MV-4-11 (cell line): ENCODE data around the gene ALG5.
A peak's percentile ranks its signal among the peaks of the same experiment; 100 is the strongest.

Source experiments
- DNase-seq: peaks from one replicate; lab custom pipeline; 2025; lab: John Stamatoyannopoulos, UW

Gene ALG5

DNA sequence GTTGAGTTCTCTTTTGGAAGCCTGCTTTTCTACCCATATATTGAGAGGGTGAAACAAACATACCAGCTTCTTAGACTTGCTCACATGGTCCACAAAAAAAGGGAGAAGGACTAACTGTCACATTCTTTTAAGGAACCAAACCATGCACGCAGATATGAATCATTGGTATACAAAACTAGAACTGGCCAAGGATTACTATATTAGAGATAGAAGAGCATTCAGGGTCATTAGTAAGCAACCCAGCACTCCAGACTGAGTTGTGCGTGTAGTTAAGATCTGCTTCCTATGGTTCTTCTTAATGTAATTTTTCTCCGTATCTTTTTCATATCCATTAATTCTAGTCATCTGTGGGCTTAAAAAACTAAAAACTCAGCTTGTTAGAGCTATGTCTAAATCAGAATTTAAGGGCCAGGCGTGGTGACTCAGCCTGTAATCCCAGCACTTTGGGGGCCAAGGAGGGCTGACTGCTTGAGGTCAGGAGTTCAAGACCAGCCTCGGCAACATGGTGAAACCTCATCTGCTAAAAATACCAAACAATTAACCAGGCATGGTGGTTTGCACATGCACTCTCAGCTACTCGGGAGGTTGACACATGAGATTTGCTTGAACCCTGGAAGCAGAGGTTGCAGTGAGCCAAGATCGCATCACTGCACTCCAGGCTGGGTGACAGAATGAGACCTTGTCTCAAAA, 19.6 kb downstream of the ALG5 start:
- peak; percentile 94 for DNase-seq

DNA sequence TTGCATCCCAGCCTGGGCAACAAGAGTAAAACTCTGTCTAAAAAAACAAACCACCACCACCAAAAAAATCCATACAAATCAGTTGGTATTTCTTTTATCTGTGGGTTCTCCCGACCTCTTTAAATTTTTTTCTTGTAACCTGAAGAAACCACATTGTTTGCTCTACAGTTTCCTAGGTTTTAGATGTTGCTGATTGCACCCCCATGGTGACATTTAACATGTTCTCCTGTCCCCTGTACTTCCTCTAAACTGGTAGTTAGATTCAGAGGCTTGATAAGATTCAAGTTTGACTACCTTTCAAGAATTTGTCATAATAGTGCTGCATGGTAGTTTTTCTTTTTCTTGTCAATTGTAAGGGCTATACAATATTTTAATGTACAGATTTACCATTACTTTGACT, 24.0 kb downstream of the ALG5 start:
- peak; percentile 30 for DNase-seq

DNA sequence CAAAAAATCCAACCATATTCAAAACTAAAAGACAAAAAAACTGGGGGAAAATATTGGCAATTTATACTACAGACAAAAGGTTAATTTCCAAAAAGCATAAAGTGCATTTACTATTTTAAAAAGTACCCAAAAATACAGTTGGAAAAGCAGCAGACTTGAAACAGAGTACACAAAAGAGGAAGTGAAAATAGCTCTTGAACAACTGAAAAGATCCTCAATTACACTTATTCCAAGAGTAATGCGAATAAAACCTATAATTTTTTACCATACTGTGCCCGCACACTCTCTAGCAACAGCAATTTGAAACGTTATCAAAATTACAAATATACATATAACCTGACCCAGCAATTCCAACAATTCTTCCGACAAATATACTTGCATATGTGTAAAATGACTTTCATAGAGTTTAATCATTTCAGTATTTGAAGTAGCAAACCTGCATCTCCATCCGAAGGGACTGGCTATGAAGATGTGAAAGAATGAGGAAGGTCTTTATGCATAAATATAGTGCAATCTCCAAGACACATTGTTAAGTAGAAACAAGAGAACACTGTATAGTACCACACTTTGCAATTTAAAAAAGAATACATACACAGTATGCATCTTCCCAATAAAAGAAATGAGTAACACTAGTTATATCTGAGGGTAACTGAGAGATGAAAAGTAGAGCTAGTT, 25.4 kb downstream of the ALG5 start:
- peak; percentile 72 for DNase-seq

DNA sequence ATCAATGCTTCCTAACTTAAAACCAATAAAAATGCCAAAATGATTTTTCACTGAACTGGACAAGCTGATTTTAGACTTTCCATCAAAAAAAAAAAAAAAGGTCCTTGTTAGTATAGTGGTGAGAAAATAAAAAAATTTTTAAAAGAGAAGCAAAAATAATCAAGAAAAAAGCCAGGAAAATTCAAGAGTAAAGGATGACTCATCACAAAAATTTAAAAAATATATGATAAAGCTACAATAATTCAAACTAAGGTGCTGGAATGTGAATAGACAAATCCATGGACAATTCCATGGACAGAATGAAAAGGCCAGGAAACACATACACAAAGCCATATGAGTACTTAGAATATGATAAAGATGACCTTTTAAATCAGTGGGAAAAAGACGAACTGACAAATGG, 26.1 kb downstream of the ALG5 start:
- DNase-seq, result no peak

DNA sequence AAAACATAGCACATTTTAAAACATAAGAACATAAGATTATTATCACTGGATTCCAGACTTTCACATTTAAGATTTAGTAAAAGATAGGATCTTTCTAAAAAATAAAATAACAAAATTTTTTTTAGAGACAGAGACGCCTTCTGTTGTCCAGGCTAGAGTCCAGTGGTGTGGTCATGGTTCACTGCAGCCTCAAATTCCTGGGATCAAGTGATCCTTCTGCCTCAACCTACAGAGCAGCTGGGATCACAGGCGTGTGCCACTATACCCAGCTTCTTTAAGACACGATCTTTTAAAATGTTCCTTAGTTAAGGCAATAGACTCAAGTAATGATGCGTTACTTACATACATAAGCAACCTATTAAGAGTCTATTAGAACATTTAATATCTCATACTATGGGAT, 32.7 kb downstream of the ALG5 start:
- DNase-seq, result no peak

DNA sequence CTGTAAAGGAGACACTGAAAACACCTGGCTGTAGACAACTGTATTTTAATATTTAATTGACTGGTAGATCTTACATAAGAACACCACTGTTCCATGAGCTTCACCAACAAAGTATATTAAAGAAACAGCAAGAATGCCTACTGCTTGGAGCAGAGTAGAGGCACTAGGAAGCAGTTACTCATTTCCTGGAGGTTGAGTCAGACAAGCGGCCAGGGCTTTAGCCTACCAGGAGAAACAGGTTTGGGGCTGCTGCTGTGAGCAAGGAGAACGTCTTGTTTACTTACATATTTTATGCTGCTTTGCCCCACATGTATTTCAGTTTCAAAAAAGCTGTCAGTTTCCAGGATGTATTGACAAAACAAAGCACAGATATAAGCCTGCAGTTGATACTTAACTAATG, 33.4 kb downstream of the ALG5 start:
- DNase-seq, result no peak

DNA sequence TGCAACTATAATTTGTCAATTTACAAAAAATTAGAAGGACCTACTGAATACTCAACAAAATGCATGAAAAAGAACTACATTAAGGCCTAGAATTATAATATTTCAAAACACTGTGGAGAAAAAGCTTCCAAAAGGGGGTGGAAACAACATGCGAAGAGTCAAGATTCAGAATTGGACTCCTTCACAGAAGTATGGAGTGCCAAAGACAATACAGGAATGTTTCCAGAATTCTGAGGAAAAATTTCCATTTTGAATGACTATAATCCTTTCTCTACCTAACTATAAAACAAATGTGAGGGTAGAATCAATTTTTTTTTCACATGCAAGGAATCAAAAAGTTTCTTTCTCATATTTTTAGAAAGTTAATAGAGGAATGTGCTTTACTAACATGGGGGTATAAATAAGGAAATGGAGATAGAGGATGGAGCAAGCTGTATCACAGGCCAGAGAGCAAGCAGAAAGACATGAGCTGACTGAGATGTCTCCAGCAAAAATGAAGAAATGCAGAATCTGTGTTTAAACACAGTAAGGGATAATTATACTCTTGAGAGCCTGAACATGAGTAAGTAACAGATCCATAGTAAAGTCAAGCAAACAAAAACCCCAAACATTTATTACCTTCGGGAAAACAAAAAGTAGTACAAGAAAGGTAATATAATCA, 39.6 kb downstream of the ALG5 start:
- DNase-seq, result no peak

DNA sequence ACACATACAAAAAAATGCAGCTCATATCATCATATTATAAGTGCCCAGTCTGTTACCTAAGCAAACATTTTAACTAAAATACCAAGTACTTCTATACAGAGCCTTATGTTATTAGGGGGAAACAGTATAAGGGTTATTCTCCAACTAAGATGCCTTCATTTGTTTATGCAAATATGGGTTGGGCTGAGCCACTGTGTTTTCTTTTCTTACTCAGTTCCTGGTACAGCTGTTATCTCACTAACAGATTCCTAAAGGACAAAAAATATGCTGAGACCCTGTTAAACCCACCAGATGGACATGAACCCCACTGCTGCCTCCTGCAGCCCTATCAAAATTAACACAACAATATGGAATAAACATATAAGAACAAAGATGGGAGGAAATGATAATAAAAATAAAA, 44.6 kb downstream of the ALG5 start:
- DNase-seq, result no peak

DNA sequence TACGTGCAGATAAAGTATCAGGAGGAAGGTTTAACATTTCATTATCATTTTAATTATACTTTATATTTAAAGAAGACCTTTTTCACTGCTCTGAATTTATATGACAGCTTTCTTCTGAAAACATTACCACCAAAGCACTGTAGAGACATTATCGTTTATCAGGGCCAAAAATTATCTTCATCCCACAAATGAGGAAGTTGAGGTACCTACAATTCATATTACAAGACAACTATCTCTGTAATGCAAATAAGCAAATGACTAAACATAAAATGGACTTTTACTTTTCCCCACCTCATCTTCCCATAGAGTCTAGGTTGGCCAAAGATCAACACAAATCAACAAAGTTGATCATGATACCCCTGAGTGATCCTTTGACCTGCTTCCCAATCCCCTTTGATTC, 48.2 kb downstream of the ALG5 start:
- no peak for DNase-seq

DNA sequence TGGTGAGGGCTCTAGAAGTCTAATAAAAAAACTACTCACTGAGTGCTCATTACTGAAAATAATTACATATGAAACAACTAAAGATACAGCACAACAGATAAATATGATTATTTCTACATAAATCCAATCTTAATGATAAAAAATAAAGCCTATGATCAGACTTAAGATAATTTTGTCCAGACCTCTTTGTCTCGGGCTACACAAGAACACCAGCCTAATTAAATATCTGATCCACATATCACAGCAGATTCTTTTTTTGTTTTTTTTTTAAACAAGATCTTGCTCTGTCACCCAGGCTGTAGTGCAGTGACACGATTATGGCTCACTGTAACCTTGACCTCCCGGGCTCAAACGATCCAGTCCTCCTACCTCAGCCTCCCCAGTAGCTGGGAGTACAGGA, 48.8 kb downstream of the ALG5 start:
- no peak for DNase-seq

DNA sequence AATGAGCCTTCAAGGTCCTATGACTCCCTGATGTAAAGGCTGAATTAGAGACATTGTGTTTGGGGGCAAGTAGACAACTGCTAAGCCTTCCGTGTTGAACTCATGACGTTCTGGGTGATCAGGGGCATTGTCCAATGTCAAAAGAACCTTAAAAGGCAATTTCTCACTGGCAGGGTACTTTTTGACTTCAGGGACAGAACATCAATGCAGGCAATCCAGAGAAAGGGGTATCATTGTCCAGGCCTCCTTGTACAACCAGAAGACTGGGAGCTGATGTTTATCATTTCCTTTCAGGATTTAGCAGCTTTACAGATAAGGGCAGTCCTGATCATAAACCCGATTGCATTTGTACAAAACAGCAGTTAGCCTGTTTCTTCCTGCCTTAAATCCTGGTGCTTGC, 54.1 kb downstream of the ALG5 start:
- DNase-seq, result no peak

DNA sequence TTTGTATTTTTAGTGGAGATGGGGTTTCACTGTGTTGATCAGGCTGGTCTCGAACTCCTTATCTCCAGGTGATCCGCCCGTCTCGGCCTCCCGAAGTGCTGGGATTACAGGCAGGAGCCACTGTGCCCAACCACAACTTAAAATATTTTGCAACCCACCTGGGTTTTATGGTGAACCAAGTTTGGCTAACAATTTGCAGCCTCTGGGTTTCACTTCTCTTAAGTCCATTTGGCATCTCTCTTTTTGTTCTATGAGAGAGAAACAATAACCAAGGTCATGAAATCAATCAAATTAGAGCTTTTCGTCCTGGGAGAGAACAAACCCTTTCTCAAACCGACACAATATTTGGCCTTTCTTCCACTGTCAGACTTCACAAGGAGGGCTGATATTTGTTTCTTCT, 73.5 kb downstream of the ALG5 start:
- DNase-seq, result peak; percentile 73

DNA sequence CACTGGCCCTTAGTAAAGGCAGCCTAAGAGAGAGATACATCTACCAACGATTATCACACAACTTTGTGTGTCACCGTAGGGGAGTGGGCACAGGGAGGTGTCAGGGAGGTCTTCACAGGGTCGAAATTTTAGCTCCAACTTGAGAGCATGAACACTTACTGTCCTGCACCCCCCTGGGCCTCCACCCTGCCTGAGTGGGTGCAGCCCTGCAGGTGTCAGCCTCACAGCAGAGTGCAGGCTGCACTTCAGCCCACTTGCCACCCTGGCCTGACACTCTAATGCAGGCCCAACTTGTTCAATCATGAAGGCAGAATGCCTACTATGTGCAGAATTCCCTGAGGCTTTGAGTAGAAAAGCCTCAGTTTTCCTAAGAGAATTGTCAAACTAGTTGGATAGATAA, 75.1 kb downstream of the ALG5 start:
- no peak for DNase-seq

DNA sequence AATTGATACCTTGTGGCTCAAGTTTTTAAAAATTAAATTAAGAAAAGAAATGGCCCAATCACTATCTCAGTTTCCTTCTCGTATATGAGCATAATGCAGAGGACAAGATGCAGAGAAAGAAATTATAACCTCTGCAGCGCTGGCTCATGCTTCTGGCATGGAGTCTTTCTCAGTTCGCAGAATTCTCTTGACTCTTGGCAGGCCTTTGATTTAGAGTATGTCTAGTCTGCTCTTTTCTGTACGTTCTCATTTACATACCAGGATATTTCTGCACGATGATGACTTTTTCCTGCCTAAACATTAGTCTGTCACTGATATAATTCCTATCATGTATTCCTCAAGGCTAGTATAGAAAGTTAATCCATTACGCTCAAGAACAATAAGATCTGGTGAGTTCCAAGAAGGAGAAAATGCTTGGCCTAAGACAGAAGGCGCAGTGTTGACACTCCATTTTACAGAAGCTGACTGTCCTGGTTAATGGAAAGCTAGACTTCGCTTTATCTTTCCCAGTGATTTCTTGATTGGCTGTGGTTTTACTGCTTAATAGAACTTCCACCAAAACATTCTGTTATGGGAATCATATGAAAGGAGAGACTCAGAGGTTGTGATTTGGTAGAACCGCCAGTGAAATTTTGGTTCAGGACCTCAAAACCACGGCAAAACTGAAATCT, 77.4 kb downstream of the ALG5 start:
- DNase-seq, result no peak

DNA sequence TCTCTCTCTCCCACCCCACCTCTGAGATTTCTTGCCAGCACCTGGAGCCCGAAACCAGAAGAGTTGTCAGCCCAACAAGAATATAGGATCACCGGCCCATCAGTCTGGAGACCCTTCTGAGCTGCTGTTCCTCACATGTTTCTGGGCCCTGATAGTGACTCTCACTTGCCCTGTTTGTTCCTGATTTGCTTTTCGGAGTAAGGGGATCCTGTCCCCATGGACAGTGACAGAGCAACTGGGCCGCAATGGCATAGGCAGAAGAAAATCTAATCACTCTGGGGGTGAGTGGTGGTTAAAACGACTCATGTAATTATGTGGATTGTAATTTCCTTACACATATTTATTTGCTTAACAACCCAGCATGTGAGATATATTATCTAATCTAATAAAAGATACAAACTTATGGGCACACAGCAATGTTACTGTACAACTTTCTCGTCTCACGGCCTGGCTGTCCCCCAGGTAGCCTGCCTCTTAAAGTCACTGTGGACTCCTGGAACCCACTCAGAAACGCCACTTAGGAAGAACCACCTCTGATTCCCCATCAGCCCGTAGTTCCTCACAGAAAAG, 78.4 kb downstream of the ALG5 start:
- DNase-seq, result no peak

DNA sequence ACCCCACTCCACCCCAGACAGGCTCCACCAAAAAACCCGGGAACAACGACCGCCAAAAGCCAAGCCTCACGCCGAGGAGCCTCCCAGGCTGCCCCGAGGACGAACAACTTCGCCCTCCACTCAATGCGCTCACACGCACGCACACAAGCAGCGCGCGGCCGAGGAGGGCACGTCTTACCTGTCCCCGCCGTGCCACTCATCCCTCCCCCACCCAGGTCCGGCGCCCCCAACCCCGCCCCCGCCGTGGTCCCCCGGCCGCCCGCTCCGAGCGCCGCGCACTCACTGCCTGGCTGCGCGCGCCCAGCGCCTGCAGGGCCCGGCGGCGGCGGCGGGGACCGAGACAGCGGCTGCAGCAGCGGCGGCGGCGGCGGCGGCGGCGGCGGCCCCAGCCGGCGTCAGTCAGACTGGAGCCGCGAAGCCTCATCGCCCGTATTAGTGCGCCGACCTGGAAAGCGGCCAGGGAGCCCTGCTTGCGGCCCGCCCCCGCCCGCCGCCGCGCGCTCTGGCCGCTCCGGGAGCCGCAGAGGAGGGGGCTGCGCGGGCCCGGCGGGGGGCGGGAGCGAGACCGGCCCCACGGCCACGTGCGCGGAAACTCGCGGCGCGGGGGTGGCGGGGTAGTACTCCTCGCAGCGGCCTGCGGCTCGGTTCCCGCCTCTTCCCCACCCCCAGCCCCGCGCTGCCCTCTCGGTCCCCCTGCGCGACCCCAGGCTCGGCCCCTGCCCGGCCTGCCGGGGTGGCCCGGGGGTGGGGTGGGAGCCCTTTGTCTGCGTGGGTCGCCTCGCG, 79.1 kb downstream of the ALG5 start, which contains the start of gene SMAD9:
TSS of gene SMAD9 (minus strand) at position 406 of the 783 bp plus-strand sequence. CDS start 40,549 bp downstream, outside the sequence.
- no peak for DNase-seq

DNA sequence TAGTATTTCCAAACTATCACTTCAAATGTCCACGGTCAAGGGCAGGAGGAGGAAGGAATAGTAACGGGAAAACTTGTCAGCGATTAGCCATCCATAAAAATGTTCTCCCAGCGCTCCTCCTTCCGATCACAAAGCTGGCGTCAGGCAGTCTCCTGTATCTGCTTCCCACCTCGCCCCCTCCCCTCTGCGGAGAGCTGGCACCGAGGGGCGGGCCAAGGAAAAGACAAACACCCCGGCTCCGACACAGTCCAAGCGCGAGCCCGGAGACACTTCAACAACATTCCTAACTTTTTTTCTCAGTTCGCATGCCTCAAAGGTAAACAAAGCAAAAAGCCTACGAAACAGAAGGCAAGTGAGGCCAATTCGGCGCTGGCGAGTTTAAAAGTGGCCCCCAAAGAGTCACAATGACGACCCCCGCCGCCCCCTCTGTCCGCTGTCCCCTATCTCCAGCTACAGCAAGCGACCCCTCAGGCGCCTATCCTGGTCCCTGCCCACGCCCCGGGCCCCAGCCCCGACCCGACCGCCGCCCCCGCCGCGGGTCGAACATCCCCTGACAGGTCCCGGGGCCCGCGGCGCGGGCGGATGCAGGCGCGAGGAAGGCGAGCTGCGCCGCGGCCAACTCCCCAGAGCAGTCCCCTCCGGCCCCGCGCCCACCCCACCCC, 79.8 kb downstream of the ALG5 start:
- no peak for DNase-seq

DNA sequence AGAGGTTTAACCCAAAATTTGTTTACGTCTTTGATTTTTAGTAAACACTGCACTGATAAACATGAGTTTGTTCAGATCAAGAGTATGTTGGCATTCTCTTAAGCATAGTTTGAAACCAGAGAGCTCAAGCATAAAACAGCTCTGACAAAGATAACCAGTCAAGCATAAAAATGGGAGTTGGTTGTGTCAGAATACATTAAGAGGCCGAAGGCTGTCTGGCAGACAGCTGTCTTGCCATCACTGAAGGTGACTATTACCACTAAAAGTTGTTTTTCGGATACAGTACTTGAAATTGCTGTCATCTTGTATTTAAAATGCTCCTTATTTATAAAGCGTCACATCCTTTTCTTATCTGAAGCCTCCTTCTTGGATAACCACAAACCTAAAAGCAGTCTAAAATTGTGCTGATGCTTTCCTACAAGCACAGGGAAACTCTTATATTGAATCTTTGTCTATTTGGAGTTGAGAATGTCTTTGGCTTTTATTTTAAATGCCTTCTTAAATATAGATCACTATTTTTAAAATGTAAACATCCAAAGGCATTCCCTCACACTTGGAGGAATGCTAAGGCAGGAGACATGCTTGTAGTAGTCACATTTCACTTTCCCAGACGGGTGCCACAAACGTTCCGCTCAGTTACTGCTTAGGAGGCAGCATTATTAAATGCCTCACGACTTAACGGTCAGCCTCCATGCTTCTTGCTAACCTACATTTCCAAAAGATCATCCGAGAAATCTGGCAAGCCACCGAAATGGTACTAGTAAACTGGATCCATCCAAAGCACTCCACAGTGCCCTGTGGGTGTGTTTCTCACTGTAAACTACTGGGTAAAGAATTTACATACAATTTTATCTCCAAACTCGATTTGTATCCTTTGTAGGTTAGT, 80.7 kb downstream of the ALG5 start:
- DNase-seq, result no peak

DNA sequence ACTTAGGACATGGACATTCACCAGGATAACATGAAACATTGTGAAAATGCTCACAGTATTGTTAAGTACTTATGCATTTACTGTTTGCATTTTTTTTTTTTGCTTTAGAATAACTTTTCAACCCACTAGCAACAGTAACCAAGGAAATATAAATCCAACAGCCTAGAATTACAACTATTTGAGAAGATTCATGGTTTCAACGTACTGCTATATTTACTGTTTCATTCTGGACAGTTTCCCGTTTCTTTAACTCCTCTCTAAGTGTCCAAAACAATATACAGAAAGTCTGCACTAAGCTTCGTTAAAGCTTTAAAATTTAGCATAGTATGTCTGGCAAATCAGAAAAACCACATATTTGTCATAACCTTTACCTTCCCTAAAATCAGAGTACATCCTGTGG, 81.8 kb downstream of the ALG5 start:
- DNase-seq, result no peak
